Stimulated activated CD8-positive, alpha-beta memory T cell treated with anti-CD3 and anti-CD28 coated beads, Interleukin-15, amount 100 ng/mL, for 1 hour (primary cell): ENCODE results near the gene EPB41L3.

ENCODE experiments used
- DNase-seq: peaks from one replicate; pipeline ENCODE4 v3.0.0-alpha.2; 2020; ENCODE audit warnings: low read depth

Gene EPB41L3

DNA sequence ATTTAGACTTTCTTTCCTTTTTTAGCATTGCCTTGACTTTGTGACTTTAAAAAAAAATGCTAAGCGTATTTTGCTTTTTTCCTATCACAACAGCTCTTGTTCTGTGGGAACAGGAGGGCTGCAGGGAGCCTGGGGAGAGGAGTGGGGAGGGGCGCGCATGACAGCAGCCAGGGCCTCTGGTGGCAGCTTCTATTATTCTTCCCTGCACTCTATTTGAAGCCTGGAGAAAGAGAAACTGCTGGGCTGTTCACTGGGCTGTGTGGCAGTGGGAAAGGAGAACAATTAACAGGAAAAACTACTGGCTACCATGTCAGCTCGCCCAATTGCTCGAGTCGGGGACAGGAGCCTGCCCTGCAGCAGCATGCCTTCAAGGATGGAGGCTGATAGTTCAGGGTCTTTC, 129.3 kb downstream of the EPB41L3 start:
- DNase-seq, result no peak

- no peak for DNase-seq
Measured at GRCh38 chr18:5413447-5413846, 130.3 kb downstream of the EPB41L3 start.

DNA sequence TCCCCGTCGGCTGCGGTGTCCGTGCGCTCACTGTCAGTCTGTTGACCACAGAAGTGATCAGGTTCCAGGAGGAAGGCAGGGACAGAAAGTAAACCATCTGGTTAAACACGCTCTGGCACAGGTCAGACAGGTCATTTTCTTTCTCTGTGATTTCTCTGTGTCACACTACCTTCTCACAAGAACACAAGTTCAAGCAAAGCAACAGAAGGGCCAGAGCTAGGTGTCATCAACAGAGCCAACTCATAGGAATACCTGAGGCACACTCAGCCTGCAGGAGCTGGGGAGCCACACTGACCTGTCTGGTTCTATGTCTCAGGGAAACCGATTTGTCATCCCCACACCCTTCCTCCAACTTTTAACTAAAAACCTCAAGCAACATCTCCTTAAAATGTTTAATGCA, 133.2 kb downstream of the EPB41L3 start:
- DNase-seq, result no peak

GRCh38 chr18:5398269-5398668, 145.5 kb downstream of the EPB41L3 start:
- DNase-seq, result no peak

DNA sequence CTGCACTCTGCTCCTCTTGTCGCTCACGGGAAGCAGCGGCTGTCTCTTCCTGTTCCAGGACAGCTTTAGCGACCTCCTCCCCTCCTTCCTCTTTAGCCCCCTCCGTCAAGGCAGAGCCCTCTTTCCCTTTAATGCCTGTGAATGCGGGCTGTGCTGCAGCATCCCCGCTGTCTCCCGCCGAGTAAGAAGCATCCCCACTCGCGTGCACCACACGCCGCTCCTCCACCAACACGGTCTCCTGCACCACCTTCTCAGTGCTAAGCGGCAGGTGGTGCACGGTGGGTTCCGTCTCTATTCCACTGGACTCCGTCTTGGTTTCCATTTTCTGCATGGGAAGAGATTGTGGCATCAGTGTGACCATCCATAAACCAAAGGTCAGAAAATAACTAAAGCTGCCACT, 146.7 kb downstream of the EPB41L3 start:
- DNase-seq, result no peak

DNA sequence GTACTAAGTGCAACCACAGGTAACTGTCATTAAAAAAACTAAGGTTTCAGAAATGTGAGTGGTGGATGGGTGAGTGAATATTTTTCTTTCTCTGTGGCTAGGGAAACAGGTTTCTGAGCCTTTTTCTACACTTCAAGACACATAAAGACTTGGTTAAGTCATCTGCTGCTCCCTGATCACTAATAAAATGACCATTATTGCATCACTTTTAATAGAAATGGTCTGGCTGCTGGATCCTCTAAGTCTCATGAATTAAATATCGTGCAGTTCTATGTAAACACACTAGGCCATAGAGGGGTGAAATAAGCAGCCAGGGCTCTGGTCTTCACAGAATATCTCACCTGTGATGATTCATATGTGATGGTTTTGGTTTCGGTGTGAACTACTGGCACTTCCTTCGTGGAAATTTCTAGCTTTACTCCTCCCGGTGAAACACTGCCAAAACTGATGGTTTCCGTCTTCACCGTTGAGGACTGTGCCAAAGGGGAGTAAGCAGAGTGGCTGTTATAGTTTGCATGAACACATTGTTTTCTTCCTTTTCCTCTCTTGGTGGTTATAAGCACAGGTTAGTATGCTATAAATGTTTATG, 147.8 kb downstream of the EPB41L3 start:
- DNase-seq, result no peak

GRCh38 chr18:5393779-5394178, 150.0 kb downstream of the EPB41L3 start:
- DNase-seq, result no peak

GRCh38 chr18:5391409-5391808, 152.4 kb downstream of the EPB41L3 start:
- no peak for DNase-seq

GRCh38 chr18:5389356-5389755, 154.4 kb downstream of the EPB41L3 start:
- no peak for DNase-seq

DNA sequence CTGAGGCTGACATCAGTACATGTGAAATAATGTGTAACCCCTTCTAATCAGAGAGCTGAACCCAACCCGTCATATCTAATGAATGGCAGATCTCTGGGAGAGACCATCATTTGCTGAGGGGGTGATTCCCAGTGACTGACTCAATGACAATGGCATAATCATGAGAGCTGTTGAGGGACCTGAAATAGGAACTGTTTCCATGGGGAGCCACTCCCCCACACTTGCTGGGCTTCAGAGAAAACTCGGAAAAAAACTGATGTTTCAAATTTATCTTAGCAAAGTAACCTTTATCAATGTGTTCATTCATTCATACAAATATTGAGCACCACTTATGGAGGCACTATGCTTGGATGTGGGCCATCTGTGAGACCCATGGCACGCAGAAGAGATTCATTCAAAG, 154.9 kb downstream of the EPB41L3 start:
- no peak for DNase-seq

GRCh38 chr18:5380586-5380985, 163.2 kb downstream of the EPB41L3 start:
- DNase-seq, result no peak

DNA sequence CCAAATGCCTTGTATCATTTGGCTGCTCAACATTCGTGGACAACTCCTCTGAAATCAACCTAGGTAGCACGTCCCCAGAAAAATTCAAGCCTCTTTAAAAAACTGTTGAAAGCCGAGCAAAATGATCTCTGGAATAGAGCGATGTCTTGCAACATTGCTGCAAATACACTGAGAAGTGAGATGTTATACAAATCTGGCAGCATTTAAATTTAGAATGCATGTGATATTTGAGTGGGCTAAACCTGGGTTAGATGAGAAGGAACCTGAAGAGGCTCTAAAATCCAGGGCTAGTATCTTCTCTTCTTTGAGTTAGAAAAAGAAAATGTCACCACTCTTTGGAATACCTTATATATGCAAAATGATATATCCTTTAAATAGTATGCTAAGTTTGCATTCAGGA, 166.8 kb downstream of the EPB41L3 start:
- DNase-seq, result no peak

GRCh38 chr18:5370332-5370731, 173.5 kb downstream of the EPB41L3 start:
- DNase-seq, result no peak

- no peak for DNase-seq
Measured at GRCh38 chr18:5369513-5369912, 174.3 kb downstream of the EPB41L3 start.

GRCh38 chr18:5365443-5365842, 178.4 kb downstream of the EPB41L3 start:
- no peak for DNase-seq

- no peak for DNase-seq
Measured at GRCh38 chr18:5350636-5351035, 193.2 kb downstream of the EPB41L3 start.
